HG03045 (cell line): ENCODE data around the gene UAP1L1.
"Not testable (repeated sequence)": the region's sequence is repeated elsewhere in the genome, so short reads cannot be mapped to it uniquely, and the experiment has no call there.

Experiments
- ATAC-seq: cut with Tn5 transposase; IDR thresholded peaks from one replicate; pipeline ENCODE4 v1.9.1; 2021; ENCODE audit warnings: mild to moderate bottlenecking, moderate library complexity; ENCODE audit not compliant: unreplicated experiment

The UAP1L1 gene

DNA sequence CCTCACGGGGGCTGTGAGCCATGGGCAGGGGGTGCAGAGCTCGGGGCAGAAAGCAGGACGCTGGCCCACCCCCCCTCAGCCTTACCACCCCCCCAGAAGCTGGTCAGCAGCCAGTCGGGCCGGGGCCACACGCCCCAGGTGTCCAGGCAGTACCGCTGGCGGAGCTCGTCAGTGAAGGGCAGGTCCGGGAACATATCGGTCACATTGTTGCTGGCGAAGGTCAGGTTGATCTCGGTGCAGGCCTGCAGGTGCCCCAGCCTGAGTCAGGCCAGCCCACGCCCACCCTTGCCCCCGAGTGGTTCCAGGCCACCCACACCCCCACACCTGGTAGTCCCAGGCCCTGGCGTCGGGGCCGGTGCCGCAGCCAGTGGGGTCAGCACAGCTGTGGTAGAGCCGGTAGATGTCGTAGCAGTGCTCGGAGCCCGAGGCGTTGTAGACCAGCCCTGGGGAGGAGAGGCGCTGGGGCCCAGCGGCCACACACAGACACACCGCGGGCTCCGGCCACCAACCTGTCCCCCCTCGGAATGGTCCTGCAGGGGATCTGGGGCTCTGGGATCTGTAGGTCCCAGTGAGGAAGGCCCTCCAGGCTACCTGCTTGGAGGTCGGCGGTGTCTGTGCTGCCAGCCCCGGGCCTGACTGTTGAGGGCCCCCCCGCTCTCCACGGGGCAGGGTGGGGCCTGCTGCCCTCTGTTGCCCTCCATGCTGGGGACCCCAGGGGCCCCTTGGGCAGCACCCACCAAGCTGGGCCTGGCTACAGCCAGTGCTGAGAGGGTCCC is 34.7 kb downstream of the UAP1L1 start:
- no peak for ATAC-seq

DNA sequence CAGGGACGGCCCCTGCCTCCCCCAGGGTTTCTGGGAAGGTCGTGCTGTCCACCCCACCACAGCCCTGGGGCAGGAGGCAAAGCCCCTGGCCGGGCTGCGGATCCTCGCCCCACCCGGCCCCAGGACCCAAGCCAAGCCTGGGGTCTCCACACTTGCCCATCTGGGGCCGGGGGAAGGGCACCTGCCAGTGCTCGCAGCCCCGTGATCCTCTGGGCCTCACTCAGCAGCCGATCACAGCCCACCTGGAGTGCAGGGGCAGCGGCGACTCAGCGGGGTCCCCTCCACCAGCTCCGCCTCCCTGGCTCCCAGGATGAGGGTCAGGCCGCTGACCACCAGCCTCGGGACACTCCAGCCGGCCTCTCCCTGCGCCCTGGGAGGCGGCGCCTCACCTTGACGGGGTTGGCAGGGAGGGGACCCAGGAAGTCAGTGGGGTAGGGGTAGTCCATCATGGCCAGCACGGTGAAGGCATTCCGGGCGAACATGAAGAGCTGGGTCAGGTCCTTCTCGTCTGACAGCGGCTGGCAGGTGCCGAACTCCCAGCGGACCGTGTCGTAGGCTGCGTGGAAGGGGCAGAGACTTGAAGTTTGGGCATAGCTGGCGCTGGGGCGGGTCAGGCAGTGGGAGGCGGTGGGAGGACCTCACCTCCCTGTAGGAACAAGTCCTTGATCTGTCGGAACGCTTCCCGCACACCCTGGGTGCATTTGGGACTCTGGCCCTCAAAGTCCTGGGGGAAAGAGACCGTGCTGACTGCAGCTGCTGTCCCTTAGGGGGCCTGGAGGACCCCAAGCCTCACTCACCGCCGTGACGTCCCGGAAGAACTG is 35.5 kb downstream of the UAP1L1 start:
- no peak for ATAC-seq

- ATAC-seq: no peak
These were observed 36.3 kb downstream of the UAP1L1 start for GRCh38 chr9:137113385-137114159.

GRCh38 chr9:137114220-137114612 is 36.9 kb downstream of the UAP1L1 start:
- no peak for ATAC-seq

DNA sequence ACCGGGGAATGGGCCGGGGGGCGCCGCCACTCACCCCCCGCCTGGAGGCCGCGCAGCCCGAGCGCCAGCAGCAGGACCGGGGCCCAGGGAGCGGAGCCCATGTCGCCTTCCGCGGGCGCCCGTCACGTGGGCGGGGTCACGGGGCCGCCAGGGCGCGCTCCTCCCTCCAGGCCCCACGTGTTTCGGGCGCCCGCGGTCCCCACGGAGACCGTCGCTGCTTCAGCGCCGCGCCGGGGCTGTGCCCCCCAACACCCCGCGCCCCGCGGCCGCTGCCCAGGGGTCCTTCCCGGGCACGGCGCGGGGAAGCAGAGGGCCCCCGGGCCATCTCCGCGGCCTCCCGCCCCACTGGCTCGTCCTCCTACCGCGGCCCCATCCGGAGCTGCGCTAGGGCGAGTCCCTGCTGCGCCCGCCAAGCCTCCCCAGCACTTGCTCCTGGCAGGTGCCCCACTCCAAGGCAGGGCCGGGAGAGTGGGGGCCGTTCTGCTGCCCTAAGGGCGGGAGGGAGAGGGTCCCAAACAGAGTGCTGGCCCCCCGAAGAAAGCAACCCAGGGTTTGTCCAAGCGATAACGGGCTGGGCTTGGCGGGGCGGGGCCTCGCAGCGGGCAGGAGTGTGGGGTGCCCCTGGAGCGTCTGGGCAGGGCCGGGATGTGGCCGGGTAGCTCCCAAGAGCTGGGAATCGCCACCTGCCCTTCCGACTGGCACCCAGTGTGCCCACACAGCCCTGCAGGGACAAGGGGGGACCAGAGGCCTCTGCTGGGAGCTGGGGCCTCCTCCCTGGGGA is 37.5 kb downstream of the UAP1L1 start, which contains the start of gene DPP7:
Gene DPP7, minus strand, starts transcription at position 121 of the 781 bp plus-strand sequence. Its CDS starts 20 bp downstream, at position 101.
- peak; percentile 61 for ATAC-seq

GRCh38 chr9:137115394-137116026 is 38.2 kb downstream of the UAP1L1 start:
- no peak for ATAC-seq

GRCh38 chr9:137116027-137116507 is 38.8 kb downstream of the UAP1L1 start:
- ATAC-seq: no peak

GRCh38 chr9:137116728-137117127 is 39.4 kb downstream of the UAP1L1 start:
- no peak for ATAC-seq

- no peak for ATAC-seq
These were observed 40.0 kb downstream of the UAP1L1 start for GRCh38 chr9:137117269-137117731.

GRCh38 chr9:137118092-137118603 is 40.8 kb downstream of the UAP1L1 start:
- not testable (repeated sequence) for ATAC-seq

GRCh38 chr9:137121927-137122795 is 44.8 kb downstream of the UAP1L1 start:
- ATAC-seq: not testable (repeated sequence)

DNA sequence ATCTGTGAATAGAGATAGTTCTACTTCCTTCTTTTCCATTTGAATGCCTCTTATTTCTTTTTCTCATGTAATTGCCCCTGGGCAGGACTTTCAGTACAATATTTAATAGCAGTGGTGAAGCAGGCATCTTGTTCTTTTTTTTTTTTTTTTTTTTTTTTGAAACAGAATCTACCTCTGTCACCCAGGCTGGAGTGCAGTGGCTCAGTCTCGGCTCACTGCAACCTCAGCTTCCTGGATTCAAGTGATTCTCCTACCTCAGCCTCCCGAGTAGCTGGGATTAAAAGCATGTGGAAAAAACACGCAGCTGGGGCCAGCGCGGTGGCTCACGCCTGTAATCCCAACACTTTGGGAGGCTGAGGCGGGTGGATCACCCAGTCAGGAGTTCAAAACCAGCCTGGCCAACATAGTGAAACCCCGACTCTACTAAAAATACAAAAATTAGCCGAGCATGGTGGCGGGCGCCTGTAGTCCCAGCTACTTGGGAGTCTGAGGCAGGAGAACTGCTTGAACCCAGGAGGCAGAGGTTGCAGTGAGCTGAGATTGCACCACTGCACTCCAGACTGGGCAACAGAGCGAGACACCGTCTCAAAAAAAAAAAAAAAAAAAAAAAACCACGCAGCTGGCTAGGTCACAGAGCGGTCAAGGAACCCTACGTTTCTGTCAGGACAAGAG is 45.6 kb downstream of the UAP1L1 start:
- not testable (repeated sequence) for ATAC-seq

GRCh38 chr9:137123468-137123837 is 46.1 kb downstream of the UAP1L1 start:
- no peak for ATAC-seq

GRCh38 chr9:137123952-137124462 is 46.7 kb downstream of the UAP1L1 start:
- ATAC-seq: not testable (repeated sequence)

- ATAC-seq: no peak
These were observed 49.5 kb downstream of the UAP1L1 start for GRCh38 chr9:137126786-137127185.

GRCh38 chr9:137127301-137128157 is 50.2 kb downstream of the UAP1L1 start:
- ATAC-seq: no peak
